ENCODE results near the gene EFNB3.

Gene EFNB3

GRCh38 chr17:7719661-7720060, 14.7 kb downstream of the EFNB3 start:
- no peak for DNase-seq

- no peak for DNase-seq
Measured at GRCh38 chr17:7720125-7720524, 15.1 kb downstream of the EFNB3 start.

- DNase-seq, result no peak
Measured at GRCh38 chr17:7721612-7722011, 16.6 kb downstream of the EFNB3 start.

GRCh38 chr17:7727886-7728285, 22.9 kb downstream of the EFNB3 start:
- DNase-seq, result no peak

- DNase-seq, result no peak
Measured at GRCh38 chr17:7729816-7730215, 24.8 kb downstream of the EFNB3 start.

- no peak for DNase-seq
Measured at GRCh38 chr17:7732981-7733539, 28.1 kb downstream of the EFNB3 start.

GRCh38 chr17:7737601-7738000, 32.6 kb downstream of the EFNB3 start:
- DNase-seq, result no peak

GRCh38 chr17:7739746-7740145, 34.7 kb downstream of the EFNB3 start:
- DNase-seq, result no peak

- no peak for DNase-seq
Measured at GRCh38 chr17:7740481-7741001, 35.5 kb downstream of the EFNB3 start.

GRCh38 chr17:7742729-7743128, 37.7 kb downstream of the EFNB3 start:
- no peak for DNase-seq

GRCh38 chr17:7744416-7744815, 39.4 kb downstream of the EFNB3 start:
- DNase-seq, result no peak

GRCh38 chr17:7745748-7746470, 40.9 kb downstream of the EFNB3 start:
- DNase-seq, result no peak

GRCh38 chr17:7747635-7748071, 42.7 kb downstream of the EFNB3 start:
- DNase-seq, result no peak

- DNase-seq, result no peak
Measured at GRCh38 chr17:7748076-7748775, 43.2 kb downstream of the EFNB3 start.

GRCh38 chr17:7750321-7750821, 45.4 kb downstream of the EFNB3 start:
- DNase-seq, result no peak

- DNase-seq, result no peak
Measured at GRCh38 chr17:7754656-7755055, 49.7 kb downstream of the EFNB3 start.

GRCh38 chr17:7755095-7755890, 50.3 kb downstream of the EFNB3 start:
- DNase-seq, result no peak

- no peak for DNase-seq
Measured at GRCh38 chr17:7756968-7757367, 52.0 kb downstream of the EFNB3 start.
